GM21423 (cell line): ENCODE measurements around the gene FIP1L1.

Experiments used
- ATAC-seq: cut with Tn5 transposase; IDR thresholded peaks from one replicate; pipeline ENCODE4 v1.9.1; 2021; ENCODE audit warnings: mild to moderate bottlenecking, moderate library complexity; ENCODE audit not compliant: unreplicated experiment

FIP1L1 gene

DNA sequence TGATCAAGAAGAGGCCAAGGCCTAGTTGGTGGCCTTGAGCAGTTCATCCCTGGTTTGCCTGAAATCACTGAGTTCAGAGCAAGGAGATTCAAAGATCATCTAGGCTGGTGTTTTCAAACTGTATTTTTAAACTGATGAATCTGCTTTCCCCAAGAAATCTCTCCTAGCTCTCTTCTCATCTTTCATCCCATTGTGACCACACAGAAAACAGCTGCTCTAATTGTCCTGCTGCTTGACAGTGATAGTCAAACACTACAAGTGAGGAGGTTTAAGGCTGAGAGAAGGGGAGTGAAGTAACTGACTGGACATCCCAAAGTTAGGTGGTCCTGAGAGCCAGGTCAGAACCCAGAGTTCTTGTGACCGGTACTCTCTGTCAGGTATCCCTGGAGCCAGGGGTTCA, 122.3 kb downstream of the FIP1L1 start:
- ATAC-seq: no peak

DNA sequence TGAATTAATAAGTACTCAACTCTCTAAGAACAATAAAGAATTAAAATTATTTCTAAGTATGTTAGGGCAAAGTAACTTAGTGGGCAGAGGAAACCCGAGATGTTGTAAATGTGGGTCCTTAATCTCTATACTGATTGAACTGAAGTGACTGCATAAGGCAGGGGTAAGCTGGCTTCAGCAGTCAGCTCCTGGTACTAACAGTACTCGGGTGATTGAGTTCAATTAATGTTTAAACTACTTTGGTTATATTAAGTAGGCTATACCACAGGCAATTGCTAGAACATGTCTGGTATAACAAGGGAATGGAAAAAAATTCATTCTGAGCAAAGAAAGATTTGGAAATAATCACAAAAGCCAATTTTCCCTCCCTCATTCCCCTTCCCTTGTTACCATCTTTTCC, 123.1 kb downstream of the FIP1L1 start:
- no peak for ATAC-seq

DNA sequence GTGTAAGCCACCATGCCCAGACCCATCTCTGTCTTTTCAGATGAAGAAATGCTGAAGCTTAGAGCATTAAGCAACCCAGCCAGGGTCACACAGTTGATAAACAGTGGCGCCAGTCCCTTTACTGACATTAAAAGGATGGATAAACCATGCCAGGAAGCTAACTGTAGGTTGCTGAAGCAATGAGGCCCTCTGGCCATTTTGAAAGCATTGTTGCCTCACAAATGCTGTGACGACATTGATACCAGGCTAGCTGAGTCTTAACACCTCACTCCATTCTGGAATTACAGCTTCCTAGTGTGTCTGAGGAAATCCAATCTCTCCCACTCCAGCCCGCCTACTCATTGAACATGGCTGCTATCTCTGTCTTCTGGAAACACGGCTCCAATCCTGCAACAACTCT, 124.1 kb downstream of the FIP1L1 start:
- no peak for ATAC-seq

DNA sequence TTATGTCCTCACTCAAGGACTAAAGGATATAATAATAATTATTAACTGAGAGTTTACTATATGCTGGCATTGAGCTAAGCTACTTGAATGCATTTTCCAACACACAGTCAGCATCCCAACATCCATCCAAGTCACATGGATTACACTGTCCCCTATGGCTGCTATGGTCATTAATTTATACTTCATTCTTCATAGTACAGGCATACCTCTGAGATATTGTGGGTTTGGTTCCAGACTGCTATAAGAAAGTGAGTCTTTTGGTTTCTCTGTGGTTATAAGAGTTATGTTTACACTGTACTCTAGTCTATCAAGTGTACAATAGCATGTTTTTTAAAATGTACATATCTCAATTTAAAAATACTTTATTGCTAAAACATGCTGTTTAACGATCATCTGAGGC, 124.7 kb downstream of the FIP1L1 start:
- no peak for ATAC-seq

DNA sequence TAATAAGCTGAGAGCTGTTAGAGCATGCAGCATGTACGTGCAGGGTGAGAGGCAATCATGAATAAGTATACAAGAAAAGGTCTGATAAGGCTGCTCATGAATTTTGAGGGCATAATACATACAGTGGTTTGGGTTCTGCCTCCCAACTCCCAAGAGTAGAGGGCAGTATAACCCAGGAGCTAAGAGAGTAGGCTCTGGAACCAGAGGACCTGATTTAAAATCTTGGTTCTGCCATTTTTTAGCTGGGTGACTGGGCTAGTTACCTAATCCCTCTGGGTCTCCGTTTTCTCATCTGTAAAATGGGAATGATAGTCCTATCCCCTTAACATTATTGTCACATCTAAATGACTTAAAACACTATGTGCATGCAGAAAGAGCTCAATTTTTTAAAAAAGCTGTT, 128.5 kb downstream of the FIP1L1 start:
- no peak for ATAC-seq

DNA sequence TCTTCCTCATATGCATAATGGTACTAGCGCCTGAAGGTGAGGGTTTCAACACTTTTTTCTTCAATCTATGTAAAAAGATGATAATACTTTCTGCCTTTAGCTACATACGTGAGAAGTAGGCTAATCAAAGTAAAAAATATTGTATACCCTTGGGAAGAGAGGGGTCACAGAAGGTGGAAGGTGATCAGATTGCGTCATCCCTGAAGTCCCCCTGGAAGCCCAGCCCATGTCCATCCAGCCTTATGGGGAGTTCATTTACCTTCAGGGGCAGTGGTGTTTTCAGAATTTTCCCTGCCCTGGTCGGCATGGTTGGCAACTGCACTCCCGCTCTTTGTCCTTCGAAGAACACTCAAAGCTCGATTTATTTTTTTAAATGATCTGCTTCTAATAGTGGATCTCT, 129.6 kb downstream of the FIP1L1 start:
- ATAC-seq: no peak

DNA sequence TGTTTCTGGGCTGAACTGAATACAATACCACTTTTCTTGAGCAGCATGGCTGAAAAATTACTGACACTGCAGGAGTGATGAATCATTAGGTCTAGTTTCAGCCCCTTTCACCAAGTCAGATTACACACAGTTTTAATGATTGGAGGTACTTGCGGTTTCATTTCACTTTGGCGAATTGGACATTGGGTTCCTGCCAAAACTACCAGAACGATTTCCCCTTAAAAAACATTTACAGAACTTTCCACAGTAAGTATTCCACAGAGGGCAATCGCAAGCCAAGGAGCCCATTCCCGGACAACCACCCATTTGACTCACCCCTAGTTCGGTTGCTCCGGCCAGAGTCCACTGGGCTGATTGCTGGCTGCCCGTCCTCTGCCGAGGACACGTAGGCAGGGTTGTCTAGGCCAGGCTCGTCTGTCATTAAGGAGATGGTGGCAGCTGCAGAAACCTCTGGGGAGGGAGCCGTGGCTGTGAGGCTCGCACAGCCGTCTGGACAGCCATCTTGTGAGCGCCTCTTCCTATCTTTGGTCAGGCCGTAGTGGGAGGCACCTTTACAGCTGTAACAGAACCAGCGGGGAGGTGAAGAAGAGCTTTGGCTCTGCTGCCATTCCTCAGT, 130.3 kb downstream of the FIP1L1 start:
- ATAC-seq: no peak

DNA sequence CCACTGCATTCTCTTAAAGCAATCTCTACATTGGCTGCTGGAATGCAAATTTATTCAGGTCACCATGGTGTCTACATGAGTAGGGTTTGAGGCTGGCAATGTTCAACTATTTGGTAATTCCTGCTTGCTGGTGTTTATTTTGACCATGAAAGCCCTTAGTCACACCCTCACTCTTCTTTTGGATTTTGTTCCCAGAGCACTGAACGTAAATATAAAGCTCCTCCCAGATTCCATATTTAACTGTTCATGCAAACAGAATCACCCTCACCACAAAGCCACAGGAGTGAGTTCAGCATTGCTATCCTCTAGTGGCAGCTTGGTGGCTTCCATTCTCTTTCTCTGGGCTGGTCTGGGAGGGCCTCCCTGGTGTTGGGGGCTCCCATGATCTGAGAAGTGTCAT, 131.0 kb downstream of the FIP1L1 start:
- no peak for ATAC-seq

DNA sequence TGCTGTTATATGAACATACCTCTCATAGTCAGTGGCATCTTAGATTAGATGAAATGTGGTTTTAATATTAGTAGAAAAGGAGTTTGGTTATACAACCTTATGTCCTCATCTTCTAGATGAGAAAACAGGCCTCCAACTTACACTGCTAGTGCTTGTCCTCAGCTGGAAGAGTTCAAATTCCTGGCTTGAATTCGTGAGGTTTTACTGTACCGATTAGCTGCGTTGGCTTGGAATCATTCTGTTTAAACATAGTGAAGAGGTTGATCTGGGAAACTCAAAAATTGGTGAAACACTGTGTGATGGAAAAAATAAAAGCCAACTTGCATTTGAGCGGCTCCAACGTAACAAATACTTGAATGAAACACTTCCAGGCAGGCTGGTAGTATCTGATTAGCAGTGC, 132.9 kb downstream of the FIP1L1 start:
- no peak for ATAC-seq
